Measurements from ENCODE around the gene SYNGR3. TPM values are rescaled to one million over a fixed set of nuclear protein-coding genes. Genes with fewer than 3 reads are reported as not detected.

SYNGR3 gene
- total and polyA plus RNA-seq, 2 of the 13 experiments (the other 11 are each of a cell fraction or from before 2014, with no cell fraction given) = 0.97 to 5.7 TPM

DNA sequence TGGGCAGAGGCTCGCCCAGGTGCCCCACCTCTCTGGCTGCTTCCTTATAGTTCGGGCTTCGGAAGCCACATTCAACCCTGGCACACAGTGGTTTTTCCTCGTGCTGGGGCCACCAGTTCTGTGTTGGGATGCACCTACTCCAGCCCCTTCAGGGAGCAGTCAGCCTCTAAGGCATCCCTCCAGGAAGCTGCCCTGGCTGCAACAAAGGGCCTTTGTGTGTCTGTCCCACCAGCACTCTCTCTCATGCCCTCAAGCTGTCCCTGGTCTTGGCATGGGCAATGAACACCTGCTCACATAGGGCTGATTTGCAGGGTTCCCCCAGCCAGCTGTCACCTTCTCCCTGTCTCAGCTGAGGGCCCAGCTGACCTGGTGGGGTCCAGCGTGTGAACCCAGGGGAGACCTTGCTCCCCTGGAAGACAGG, 7.7 kb upstream of the SYNGR3 start (continued):
- TF ChIP-seq, protein P1, sequence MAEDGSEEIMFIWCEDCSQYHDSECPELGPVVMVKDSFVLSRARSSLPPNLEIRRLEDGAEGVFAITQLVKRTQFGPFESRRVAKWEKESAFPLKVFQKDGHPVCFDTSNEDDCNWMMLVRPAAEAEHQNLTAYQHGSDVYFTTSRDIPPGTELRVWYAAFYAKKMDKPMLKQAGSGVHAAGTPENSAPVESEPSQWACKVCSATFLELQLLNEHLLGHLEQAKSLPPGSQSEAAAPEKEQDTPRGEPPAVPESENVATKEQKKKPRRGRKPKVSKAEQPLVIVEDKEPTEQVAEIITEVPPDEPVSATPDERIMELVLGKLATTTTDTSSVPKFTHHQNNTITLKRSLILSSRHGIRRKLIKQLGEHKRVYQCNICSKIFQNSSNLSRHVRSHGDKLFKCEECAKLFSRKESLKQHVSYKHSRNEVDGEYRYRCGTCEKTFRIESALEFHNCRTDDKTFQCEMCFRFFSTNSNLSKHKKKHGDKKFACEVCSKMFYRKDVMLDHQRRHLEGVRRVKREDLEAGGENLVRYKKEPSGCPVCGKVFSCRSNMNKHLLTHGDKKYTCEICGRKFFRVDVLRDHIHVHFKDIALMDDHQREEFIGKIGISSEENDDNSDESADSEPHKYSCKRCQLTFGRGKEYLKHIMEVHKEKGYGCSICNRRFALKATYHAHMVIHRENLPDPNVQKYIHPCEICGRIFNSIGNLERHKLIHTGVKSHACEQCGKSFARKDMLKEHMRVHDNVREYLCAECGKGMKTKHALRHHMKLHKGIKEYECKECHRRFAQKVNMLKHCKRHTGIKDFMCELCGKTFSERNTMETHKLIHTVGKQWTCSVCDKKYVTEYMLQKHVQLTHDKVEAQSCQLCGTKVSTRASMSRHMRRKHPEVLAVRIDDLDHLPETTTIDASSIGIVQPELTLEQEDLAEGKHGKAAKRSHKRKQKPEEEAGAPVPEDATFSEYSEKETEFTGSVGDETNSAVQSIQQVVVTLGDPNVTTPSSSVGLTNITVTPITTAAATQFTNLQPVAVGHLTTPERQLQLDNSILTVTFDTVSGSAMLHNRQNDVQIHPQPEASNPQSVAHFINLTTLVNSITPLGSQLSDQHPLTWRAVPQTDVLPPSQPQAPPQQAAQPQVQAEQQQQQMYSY (CRISPR knock-in tag; IDR thresholded peaks at IDR 0.05) = no peak
- TF ChIP-seq BCL6 (CRISPR knock-in tag; IDR thresholded peaks at IDR 0.05) (no peak), ZNF230 (CRISPR knock-in tag; IDR thresholded peaks at IDR 0.05) (no peak), IRF2 (CRISPR knock-in tag; IDR thresholded peaks at IDR 0.05) (no peak), SIX1 (CRISPR knock-in tag; IDR thresholded peaks at IDR 0.05; ENCODE audit: borderline replicate concordance) (no peak), AKAP8 (CRISPR knock-in tag; IDR thresholded peaks at IDR 0.05) (peak; percentile 34; the same call in 1 of the 2 replicates), HNRNPL (IDR thresholded peaks at IDR 0.05; ENCODE audit: low read depth, low read length) (0 out of 2 replicates have a peak, but pooled peaks have one; percentile 64), FOXK2 (IDR thresholded peaks at IDR 0.05) (no peak), ATF7 (IDR thresholded peaks at IDR 0.05) (no peak), ATF7 (CRISPR knock-in tag; IDR thresholded peaks at IDR 0.05) (no peak)
- TF ChIP-seq, protein P2, sequence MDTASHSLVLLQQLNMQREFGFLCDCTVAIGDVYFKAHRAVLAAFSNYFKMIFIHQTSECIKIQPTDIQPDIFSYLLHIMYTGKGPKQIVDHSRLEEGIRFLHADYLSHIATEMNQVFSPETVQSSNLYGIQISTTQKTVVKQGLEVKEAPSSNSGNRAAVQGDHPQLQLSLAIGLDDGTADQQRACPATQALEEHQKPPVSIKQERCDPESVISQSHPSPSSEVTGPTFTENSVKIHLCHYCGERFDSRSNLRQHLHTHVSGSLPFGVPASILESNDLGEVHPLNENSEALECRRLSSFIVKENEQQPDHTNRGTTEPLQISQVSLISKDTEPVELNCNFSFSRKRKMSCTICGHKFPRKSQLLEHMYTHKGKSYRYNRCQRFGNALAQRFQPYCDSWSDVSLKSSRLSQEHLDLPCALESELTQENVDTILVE (CRISPR knock-in tag; IDR thresholded peaks at IDR 0.05) = no peak
- TF ChIP-seq, protein P3, sequence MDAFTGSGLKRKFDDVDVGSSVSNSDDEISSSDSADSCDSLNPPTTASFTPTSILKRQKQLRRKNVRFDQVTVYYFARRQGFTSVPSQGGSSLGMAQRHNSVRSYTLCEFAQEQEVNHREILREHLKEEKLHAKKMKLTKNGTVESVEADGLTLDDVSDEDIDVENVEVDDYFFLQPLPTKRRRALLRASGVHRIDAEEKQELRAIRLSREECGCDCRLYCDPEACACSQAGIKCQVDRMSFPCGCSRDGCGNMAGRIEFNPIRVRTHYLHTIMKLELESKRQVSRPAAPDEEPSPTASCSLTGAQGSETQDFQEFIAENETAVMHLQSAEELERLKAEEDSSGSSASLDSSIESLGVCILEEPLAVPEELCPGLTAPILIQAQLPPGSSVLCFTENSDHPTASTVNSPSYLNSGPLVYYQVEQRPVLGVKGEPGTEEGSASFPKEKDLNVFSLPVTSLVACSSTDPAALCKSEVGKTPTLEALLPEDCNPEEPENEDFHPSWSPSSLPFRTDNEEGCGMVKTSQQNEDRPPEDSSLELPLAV (CRISPR knock-in tag; conservative IDR thresholded peaks at IDR 0.05; ENCODE audit: low read depth) = no peak

All from HepG2 (cell line).